Kidney epithelial cell (primary cell): ENCODE results near the gene CYB5RL. TPM values are rescaled to one million over a fixed set of nuclear protein-coding genes. Genes with fewer than 3 reads are reported as not detected.

Experiments
- DNase-seq: peaks from one replicate; pipeline ENCODE4 v3.0.0-alpha.2; 2010; ENCODE audit warnings: low read depth
- H3K27me3 ChIP-seq: 2 replicates; pipeline ENCODE4 v1.6.0; 2011; ENCODE audit warnings: low read length; ENCODE audit not compliant: control insufficient read depth, insufficient read depth
- H3K36me3 ChIP-seq: 2 replicates; pipeline ENCODE4 v1.5.1; 2011; ENCODE audit warnings: low read length; ENCODE audit not compliant: control insufficient read depth, insufficient read depth
- H3K4me3 ChIP-seq: 2 replicates; pipeline ENCODE4 v1.5.1; 2011; ENCODE audit warnings: low read depth, mild to moderate bottlenecking, control low read depth, low read length
- total RNA-seq: library from RNA; depleted of rRNA; stranded (reverse); fragments of >200 nt; gene quantifications from 2 replicates; pipeline ENCODE4 v1.2.3, GENCODE V29; 2015
- TF ChIP-seq, protein P1 (sequence below): IDR thresholded peaks from 2 replicates; pipeline ENCODE4 v1.5.1; 2011; ENCODE audit warnings: mild to moderate bottlenecking, moderate library complexity, low read length, control low read depth, inconsistent platforms; ENCODE audit not compliant: insufficient read depth, poor library complexity, severe bottlenecking

The CYB5RL gene
- total RNA-seq, 1 donor from 2014 or later = 6.6 TPM

DNA sequence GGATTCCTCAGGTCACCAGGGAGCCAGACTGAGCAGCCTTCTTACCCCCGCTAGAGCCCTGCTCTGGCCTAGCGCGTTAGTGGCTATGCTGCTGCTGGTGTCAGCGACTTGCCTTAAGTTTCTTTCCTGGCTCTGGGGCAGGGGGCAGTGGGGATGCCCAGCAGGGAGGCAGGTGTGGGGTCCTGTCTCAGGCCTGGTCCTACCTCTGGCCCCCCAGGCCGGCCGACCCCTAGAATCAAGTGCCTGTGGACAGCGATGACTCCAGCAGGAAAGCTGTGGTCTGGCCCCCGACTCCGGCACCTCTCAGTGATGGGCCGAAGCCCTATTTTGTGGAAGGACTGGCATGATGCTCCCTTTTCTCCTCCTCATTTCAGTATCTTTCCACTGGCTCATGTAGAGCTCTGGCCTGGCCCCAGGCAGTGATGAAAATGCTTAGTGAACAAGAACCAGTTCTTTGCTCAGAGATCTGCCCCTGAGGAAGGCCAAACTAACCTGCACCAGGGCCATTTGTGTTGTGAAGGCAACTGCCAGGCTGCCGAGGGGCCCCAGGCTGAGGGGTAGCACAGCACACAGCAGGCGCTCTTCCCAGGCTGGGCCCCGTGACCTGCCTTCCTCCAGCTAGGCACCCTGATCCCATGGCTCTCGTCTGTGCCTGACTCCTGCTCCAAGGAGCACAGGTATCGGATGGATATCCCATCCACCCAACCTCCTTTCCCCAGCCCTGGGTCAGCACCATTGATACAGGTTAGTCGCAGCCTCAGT, 23.8 kb upstream of the CYB5RL start:
- TF ChIP-seq, protein P1, sequence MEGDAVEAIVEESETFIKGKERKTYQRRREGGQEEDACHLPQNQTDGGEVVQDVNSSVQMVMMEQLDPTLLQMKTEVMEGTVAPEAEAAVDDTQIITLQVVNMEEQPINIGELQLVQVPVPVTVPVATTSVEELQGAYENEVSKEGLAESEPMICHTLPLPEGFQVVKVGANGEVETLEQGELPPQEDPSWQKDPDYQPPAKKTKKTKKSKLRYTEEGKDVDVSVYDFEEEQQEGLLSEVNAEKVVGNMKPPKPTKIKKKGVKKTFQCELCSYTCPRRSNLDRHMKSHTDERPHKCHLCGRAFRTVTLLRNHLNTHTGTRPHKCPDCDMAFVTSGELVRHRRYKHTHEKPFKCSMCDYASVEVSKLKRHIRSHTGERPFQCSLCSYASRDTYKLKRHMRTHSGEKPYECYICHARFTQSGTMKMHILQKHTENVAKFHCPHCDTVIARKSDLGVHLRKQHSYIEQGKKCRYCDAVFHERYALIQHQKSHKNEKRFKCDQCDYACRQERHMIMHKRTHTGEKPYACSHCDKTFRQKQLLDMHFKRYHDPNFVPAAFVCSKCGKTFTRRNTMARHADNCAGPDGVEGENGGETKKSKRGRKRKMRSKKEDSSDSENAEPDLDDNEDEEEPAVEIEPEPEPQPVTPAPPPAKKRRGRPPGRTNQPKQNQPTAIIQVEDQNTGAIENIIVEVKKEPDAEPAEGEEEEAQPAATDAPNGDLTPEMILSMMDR = no peak
- DNase-seq = no peak
- Histone ChIP-seq H3K36me3 (no peaks in the 10 kb centered on the region), H3K4me3 (no peak overlapping the region), H3K27me3 (no peaks in the 10 kb centered on the region)

DNA sequence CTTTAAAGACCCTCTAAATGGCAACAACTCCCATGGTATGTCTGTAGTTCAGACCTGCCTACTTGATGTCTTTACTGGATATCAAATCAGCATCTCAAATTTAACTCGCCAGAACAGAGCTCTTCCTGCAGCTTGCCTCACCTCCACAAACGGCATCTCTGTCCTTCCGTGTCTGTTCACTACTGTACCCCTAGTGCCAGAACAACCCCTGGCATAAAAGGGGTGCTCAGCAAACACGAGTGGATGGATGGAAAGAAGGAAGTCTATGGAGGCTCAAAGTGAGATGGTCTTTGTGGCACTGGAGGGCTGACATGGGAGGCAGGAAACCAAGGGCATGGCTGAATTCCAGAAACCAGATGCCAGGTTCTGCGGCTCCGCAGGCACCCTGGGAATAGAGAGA, 22.9 kb upstream of the CYB5RL start:
- TF ChIP-seq, protein P1 = no peak
- no peaks in the 10 kb centered on the region for H3K36me3 ChIP-seq

DNA sequence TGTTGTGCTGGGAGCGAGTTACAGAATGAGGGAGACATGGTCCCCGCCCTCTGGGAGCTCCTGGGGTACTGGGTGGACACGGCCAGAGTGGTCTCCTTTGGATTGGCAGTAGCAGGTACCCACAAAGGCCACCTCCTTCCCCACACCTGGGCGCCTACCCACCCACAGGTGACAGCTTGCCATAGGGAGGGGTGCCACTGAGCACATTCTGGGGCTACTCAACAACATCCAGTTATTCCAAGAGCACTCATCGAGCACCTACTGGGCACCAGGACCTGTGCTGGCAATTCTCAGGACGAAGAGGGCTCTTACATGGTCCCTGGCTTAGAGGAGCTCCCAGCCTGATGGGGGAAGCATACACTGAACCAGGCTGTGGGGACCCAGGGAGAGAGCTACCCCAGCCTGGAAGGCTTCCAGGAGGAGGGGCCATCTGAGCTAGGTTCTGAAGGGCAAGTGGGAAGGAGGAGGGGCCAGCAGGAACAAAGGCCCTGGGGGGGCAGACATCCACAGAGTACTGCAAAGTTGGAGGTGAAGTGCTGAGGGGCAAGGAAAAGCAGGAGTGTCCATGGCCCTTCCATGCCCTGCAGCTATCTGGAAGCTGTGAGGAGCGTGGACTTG, 22.1 kb upstream of the CYB5RL start:
- DNase-seq = no peak
- TF ChIP-seq, protein P1 = no peak
- no peak overlapping the region for H3K4me3 ChIP-seq
- no peaks in the 10 kb centered on the region for H3K27me3 ChIP-seq
- H3K36me3 ChIP-seq = no peaks in the 10 kb centered on the region

More for the DNA sequence above, 22.9 kb upstream of the CYB5RL start:
- no peak for DNase-seq
- Histone ChIP-seq H3K4me3 (no peak overlapping the region), H3K27me3 (no peaks in the 10 kb centered on the region)

DNA sequence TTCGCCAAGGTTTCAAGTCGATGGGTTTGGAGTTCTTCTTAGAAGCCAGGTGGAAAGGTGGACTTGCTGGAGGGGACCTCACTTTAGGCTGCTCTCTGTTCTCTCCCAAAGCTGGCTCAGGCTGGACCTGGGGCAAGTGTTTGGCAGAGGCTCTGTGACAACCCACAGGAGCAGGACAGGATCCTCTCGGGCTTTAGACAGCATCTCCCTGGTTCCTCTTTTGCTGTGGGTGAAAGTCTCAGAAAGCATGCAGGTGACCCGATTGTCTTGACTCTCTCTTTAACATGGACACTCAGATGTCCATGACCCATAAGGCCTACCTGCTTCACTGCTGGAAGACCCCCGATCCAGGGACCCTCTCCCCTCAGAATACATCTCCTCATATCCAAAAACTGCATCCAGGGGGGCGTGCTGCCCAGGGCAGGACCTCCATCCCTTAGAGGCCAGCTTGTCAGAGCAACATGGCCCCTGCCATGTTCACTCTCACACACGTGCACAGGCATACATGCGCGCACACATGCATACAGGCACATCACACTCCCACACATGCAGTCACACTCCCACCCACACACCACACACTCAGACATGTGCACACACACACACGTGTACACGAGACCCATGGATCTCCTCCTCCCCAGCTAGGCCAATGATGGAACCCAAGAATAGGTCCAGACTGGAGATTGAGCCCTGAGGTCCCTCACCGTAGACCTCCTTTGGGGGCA, 21.4 kb upstream of the CYB5RL start:
- no peaks in the 10 kb centered on the region for H3K36me3 ChIP-seq
- no peak for DNase-seq
- TF ChIP-seq, protein P1 = no peak
- H3K4me3 ChIP-seq = no peak overlapping the region
- no peaks in the 10 kb centered on the region for H3K27me3 ChIP-seq

DNA sequence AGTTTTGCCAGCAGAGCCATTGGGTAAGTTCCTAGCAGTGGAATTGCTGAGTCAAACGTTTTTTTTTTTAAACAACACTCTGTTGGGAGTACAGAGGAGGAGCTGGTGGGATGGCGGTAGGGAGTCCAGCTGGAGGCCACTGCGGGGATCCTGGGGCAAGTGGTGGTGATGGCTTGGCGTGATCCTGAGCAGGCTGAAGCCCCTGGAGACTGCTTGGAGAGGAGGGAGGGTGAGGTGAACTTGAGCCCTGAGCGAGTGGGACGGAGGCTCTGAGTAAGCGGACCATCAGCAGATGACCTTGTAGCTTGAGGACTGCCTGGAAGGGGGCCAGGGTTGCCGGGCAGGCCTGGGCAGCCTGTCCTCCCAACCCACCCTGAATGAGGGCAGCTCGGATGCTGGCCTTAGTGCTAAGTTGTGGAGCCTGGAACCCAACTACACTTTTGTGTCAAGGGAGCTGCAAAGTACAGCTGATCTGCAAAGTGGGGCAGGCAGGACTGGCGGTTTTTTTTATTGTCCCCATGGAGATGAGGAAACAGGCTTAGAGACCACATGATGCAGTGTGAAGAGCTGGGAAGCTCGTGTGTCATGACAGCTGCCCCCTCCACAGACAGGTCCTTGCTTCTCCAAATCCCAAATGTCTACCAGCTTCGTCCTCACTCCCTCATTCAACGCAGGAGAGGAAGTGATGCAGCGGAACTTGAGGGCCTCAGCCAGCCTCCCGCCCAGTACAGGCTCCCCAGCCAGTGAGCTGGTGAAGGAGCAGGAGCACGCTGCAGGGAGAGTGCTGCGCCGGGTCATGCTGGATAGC, 20.4 kb upstream of the CYB5RL start:
- Histone ChIP-seq H3K27me3 (no peaks in the 10 kb centered on the region), H3K36me3 (no peaks in the 10 kb centered on the region), H3K4me3 (no peak overlapping the region)
- TF ChIP-seq, protein P1 = no peak
- no peak for DNase-seq
